Right atrium auricular region (tissue), 2 donors: ENCODE results near the gene SMAD9. TPM values are rescaled to one million over a fixed set of nuclear protein-coding genes. Genes with fewer than 3 reads are reported as not detected.

Experiments used
- DNase-seq: peaks from one replicate; pipeline ENCODE4 v3.0.0-alpha.2; 2019; ENCODE audit warnings: low spot score
- H3K27ac ChIP-seq, 2 donors: fragments of 200-600 bp; sonication (generic); 1 replicate in 1 of 2; 2 replicates in 1 of 2; pipeline ENCODE4 v1.5.1; 2016 to 2019
- H3K27me3 ChIP-seq, 2 donors: fragments of 200-600 bp; sonication (generic); one replicate each; pipeline versions ENCODE4 v1.5.1 to v1.6.0; 2017 to 2019
- H3K36me3 ChIP-seq: fragments of 200-600 bp; sonication (generic); one replicate; pipeline ENCODE4 v1.5.1; 2016
- H3K4me1 ChIP-seq, 2 donors: fragments of 200-600 bp; sonication (generic); one replicate each; pipeline versions ENCODE4 v1.5.1 to v1.6.0; 2017 to 2019
- H3K4me3 ChIP-seq, 2 donors: fragments of 200-600 bp; sonication (generic); 1 replicate in 1 of 2; 2 replicates in 1 of 2; pipeline ENCODE4 v1.5.1; 2017 to 2019; ENCODE audit warnings: mild to moderate bottlenecking in 1 of 2, moderate library complexity in 1 of 2
- H3K9me3 ChIP-seq, 2 donors: fragments of 200-600 bp; sonication (generic); one replicate each; pipeline ENCODE4 v1.5.1; 2019
- total RNA-seq, 2 donors: library from RNA; depleted of rRNA; stranded (reverse); fragments of >200 nt; gene quantifications; one replicate each; pipeline ENCODE4 v1.1.0, GENCODE V29; 2016
- TF ChIP-seq, protein P1 (sequence below), 2 donors: fragments of 200-600 bp; sonication (generic); IDR thresholded peaks; one replicate each; pipeline ENCODE4 v1.5.1; 2019; ENCODE audit warnings: antibody characterized with exemption in 2 of 2

The SMAD9 gene
- total RNA-seq, 2 donors from 2014 or later: 3.2 to 15.6 TPM

DNA sequence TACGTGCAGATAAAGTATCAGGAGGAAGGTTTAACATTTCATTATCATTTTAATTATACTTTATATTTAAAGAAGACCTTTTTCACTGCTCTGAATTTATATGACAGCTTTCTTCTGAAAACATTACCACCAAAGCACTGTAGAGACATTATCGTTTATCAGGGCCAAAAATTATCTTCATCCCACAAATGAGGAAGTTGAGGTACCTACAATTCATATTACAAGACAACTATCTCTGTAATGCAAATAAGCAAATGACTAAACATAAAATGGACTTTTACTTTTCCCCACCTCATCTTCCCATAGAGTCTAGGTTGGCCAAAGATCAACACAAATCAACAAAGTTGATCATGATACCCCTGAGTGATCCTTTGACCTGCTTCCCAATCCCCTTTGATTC is 30.9 kb upstream of the SMAD9 start:
- no peaks in the 10 kb centered on the region for H3K4me1 ChIP-seq
- no peaks in the 10 kb centered on the region for H3K9me3 ChIP-seq
- H3K27ac ChIP-seq: no peak overlapping the region
- H3K4me3 ChIP-seq: no peak overlapping the region
- no peaks in the 10 kb centered on the region for H3K27me3 ChIP-seq
- DNase-seq: no peak
- TF ChIP-seq, protein P1, sequence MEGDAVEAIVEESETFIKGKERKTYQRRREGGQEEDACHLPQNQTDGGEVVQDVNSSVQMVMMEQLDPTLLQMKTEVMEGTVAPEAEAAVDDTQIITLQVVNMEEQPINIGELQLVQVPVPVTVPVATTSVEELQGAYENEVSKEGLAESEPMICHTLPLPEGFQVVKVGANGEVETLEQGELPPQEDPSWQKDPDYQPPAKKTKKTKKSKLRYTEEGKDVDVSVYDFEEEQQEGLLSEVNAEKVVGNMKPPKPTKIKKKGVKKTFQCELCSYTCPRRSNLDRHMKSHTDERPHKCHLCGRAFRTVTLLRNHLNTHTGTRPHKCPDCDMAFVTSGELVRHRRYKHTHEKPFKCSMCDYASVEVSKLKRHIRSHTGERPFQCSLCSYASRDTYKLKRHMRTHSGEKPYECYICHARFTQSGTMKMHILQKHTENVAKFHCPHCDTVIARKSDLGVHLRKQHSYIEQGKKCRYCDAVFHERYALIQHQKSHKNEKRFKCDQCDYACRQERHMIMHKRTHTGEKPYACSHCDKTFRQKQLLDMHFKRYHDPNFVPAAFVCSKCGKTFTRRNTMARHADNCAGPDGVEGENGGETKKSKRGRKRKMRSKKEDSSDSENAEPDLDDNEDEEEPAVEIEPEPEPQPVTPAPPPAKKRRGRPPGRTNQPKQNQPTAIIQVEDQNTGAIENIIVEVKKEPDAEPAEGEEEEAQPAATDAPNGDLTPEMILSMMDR (IDR thresholded peaks at IDR 0.05): no peak
- H3K36me3 ChIP-seq: peaks cover 24% of the 10 kb centered on the region

DNA sequence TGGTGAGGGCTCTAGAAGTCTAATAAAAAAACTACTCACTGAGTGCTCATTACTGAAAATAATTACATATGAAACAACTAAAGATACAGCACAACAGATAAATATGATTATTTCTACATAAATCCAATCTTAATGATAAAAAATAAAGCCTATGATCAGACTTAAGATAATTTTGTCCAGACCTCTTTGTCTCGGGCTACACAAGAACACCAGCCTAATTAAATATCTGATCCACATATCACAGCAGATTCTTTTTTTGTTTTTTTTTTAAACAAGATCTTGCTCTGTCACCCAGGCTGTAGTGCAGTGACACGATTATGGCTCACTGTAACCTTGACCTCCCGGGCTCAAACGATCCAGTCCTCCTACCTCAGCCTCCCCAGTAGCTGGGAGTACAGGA is 30.3 kb upstream of the SMAD9 start:
- Histone ChIP-seq H3K4me1 (no peaks in the 10 kb centered on the region), H3K27me3 (no peaks in the 10 kb centered on the region), H3K27ac (no peak overlapping the region), H3K9me3 (no peaks in the 10 kb centered on the region), H3K4me3 (no peak overlapping the region), H3K36me3 (peaks cover 24% of the 10 kb centered on the region)
- no peak for DNase-seq
- TF ChIP-seq, protein P1 (IDR thresholded peaks at IDR 0.05): no peak

DNA sequence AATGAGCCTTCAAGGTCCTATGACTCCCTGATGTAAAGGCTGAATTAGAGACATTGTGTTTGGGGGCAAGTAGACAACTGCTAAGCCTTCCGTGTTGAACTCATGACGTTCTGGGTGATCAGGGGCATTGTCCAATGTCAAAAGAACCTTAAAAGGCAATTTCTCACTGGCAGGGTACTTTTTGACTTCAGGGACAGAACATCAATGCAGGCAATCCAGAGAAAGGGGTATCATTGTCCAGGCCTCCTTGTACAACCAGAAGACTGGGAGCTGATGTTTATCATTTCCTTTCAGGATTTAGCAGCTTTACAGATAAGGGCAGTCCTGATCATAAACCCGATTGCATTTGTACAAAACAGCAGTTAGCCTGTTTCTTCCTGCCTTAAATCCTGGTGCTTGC is 25.0 kb upstream of the SMAD9 start:
- no peak for DNase-seq
- Histone ChIP-seq H3K27ac (no peak overlapping the region), H3K4me1 (no peaks in the 10 kb centered on the region), H3K27me3 (no peaks in the 10 kb centered on the region), H3K36me3 (peaks cover 11% of the 10 kb centered on the region), H3K4me3 (no peak overlapping the region), H3K9me3 (no peaks in the 10 kb centered on the region)
- TF ChIP-seq, protein P1 (IDR thresholded peaks at IDR 0.05): no peak

DNA sequence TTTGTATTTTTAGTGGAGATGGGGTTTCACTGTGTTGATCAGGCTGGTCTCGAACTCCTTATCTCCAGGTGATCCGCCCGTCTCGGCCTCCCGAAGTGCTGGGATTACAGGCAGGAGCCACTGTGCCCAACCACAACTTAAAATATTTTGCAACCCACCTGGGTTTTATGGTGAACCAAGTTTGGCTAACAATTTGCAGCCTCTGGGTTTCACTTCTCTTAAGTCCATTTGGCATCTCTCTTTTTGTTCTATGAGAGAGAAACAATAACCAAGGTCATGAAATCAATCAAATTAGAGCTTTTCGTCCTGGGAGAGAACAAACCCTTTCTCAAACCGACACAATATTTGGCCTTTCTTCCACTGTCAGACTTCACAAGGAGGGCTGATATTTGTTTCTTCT is 5.6 kb upstream of the SMAD9 start:
- no peak for DNase-seq

DNA sequence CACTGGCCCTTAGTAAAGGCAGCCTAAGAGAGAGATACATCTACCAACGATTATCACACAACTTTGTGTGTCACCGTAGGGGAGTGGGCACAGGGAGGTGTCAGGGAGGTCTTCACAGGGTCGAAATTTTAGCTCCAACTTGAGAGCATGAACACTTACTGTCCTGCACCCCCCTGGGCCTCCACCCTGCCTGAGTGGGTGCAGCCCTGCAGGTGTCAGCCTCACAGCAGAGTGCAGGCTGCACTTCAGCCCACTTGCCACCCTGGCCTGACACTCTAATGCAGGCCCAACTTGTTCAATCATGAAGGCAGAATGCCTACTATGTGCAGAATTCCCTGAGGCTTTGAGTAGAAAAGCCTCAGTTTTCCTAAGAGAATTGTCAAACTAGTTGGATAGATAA is 4.0 kb upstream of the SMAD9 start:
- TF ChIP-seq, protein P1 (IDR thresholded peaks at IDR 0.05): no peak
- peaks cover 0 to 1% of the 10 kb centered on the region in 2 donors for H3K4me1 ChIP-seq
- no peak for DNase-seq

More for the DNA sequence above, 5.6 kb upstream of the SMAD9 start:
- Histone ChIP-seq H3K4me1 (no peaks in the 10 kb centered on the region), H3K9me3 (no peaks in the 10 kb centered on the region), H3K36me3 (no peaks in the 10 kb centered on the region), H3K27me3 (no peaks in the 10 kb centered on the region), H3K4me3 (no peak overlapping the region), H3K27ac (no peak overlapping the region)
- TF ChIP-seq, protein P1 (IDR thresholded peaks at IDR 0.05): no peak

DNA sequence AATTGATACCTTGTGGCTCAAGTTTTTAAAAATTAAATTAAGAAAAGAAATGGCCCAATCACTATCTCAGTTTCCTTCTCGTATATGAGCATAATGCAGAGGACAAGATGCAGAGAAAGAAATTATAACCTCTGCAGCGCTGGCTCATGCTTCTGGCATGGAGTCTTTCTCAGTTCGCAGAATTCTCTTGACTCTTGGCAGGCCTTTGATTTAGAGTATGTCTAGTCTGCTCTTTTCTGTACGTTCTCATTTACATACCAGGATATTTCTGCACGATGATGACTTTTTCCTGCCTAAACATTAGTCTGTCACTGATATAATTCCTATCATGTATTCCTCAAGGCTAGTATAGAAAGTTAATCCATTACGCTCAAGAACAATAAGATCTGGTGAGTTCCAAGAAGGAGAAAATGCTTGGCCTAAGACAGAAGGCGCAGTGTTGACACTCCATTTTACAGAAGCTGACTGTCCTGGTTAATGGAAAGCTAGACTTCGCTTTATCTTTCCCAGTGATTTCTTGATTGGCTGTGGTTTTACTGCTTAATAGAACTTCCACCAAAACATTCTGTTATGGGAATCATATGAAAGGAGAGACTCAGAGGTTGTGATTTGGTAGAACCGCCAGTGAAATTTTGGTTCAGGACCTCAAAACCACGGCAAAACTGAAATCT is 1.7 kb upstream of the SMAD9 start:
- Histone ChIP-seq H3K27ac (no peak overlapping the region), H3K4me1 (peaks cover 0 to 11% of the 10 kb centered on the region in 2 donors), H3K4me3 (no peak overlapping the region), H3K9me3 (no peaks in the 10 kb centered on the region), H3K36me3 (no peaks in the 10 kb centered on the region), H3K27me3 (no peaks in the 10 kb centered on the region)
- no peak for DNase-seq
- TF ChIP-seq, protein P1 (IDR thresholded peaks at IDR 0.05): no peak

More for the DNA sequence above, 4.0 kb upstream of the SMAD9 start:
- no peaks in the 10 kb centered on the region for H3K27me3 ChIP-seq
- H3K9me3 ChIP-seq: no peaks in the 10 kb centered on the region
- H3K27ac ChIP-seq: no peak overlapping the region
- no peak overlapping the region for H3K4me3 ChIP-seq
- H3K36me3 ChIP-seq: no peaks in the 10 kb centered on the region
